ENCODE measurements around the gene LIMS2.

The LIMS2 gene

GRCh38 chr2:127644066-127645025 is 31.0 kb downstream of the LIMS2 start:
- no peak for DNase-seq

- DNase-seq = no peak
Observed at GRCh38 chr2:127643439-127644065, 31.8 kb downstream of the LIMS2 start.

DNA sequence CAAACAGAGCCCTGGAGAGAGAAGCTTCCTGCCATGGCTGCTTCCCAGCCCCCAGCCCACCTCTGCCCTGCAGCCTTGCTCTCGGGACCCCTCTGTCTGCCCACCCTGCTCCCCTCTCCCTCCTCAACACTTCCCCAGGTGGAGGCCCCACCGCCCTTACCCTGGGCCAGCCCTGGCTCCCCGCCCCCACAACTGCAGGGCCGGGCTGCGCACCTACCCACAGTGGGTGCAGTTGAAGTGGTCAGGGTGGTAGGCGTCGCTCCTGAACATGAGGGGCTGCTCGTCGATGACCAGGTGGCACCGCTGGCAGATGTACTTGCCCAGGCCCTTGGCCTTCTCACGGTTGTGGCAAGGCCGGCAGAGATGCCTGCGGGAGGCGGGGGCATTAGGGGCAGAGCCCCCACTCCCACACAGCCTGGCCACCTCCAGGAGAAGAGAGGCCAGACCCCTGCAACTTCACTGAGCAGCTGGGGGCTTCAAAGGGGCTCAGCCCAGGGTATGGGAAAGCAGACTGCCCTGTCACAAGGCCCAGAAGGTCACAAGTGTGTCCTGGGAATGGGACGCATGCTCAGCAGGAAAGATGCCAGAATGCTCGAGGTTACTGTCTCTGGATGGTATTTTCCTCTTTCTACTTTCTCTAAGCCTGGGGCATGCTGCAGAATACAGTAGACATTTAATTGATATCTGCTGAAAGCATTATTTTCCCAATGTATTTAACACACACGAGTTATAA is 32.5 kb downstream of the LIMS2 start:
- no peak for DNase-seq

GRCh38 chr2:127641846-127642507 is 33.4 kb downstream of the LIMS2 start:
- no peak for DNase-seq

DNA sequence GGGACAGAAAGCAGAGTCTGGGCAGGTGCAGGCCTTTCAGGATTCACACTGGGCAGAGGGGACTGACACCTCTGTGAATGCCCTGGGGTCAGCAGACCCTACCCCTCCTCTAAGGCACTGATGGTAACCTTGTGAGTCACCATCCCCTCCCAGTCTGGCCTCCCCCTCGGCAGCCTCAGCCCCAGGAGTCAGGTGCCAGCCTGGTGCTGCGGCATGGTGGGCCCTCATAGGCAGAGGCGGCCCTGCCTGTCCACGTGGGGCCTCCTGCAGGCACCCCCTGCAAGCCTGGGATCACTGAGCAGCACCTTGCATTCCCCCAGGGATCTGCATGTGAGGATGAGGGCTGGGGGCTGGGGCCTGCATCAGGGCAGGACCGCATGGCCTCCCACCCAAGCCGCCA is 34.2 kb downstream of the LIMS2 start:
- no peak for DNase-seq

DNA sequence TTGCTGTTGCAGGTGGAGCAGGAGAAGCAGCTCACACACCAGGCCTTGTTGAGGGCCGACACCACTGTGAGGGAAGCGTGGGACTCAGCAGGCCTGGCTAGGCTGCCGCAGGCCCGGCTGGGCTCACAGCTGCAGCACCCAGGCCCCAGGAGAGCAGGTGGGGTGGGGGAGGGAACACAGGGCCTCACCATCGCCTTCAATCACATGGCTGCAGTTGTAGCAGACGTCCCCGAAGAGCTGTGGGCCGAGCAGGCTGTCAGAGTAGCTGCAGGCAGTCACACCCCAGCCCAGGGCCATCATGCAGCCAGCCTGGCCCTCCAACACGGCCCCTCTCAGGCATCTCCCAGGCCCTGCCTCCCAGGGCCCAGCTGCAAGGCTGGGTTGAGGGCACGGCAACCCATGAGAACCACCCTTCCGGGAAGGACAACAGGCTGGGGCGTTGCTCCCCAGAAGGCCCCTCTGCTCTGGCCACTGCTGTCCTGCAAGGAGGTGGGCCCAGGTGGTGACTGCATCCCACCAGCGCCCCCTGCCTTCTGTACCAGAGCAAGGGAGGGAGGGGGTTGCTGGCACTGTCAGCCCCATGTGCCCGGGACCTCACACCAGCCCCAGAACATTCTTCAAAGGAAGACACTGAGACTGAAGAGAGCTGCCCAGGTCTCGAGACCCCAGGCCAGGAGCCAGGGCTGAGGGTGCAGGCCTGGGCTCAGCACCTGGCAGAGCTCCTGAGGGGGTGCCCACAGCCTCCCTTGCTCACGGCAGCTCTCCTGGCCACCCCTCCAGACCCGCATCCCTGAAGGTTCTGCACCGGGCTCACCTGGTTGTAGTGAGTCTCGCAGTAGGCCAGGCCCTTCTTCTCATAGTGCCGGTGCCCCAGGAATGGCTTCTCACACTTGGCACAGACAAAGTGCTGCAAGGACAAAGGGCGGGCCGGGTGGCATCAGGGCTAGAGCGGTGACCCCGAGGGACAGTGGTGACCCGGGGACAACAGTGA is 35.0 kb downstream of the LIMS2 start:
- no peak for DNase-seq

- DNase-seq = no peak
Observed at GRCh38 chr2:127639111-127639474, 36.2 kb downstream of the LIMS2 start.

GRCh38 chr2:127638361-127639110 is 36.8 kb downstream of the LIMS2 start:
- DNase-seq = no peak

DNA sequence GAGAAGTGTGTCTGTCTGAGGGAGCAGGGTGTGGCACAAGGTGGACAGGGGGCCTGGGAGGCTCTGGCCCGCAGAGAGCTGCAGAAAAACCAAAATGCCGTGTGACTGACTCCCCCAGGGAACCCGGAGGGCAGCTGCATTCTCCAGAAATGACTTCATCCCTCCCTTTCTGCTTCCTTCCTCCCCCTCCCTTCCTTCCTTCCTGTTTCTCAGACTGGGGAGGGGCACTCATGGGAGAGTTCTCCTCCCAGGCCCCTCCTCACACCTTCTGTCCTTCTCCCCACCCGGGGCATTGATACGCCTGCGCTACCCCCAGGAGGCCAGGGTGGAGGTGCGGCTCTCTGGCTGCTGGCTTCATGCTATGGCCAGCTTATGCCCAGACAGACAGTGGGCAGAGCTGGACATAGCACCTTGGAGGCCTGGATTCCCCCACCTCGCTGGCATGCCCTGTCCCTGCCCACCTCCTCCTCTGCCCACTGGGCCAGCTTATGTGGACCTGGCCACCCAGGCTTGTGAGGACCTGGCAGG is 37.5 kb downstream of the LIMS2 start:
- no peak for DNase-seq

DNA sequence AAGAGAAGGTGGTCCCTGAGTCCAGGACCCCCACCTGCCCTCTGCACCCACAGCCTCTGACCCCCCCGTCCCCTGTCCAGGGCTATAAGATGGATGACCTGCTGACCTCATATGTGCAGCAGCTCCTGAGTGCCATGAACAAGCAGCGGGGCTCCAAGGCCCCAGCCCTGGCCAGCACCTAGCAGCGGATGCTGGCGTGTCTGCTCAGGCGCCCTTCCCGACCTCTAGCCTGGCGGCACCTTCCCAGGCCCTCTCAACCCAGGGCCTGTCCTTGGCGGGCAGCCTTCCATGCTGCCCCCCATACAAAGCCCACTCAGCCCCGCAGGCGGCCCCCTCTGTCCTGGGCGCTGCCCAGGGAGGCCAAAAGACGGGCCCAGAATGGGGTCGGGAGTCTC is 38.1 kb downstream of the LIMS2 start:
- no peak for DNase-seq

- no peak for DNase-seq
Observed at GRCh38 chr2:127636248-127637235, 38.8 kb downstream of the LIMS2 start.

- no peak for DNase-seq
Observed at GRCh38 chr2:127635380-127636237, 39.7 kb downstream of the LIMS2 start.

GRCh38 chr2:127634626-127635379 is 40.5 kb downstream of the LIMS2 start:
- no peak for DNase-seq

GRCh38 chr2:127634066-127634617 is 41.2 kb downstream of the LIMS2 start:
- DNase-seq = no peak

DNA sequence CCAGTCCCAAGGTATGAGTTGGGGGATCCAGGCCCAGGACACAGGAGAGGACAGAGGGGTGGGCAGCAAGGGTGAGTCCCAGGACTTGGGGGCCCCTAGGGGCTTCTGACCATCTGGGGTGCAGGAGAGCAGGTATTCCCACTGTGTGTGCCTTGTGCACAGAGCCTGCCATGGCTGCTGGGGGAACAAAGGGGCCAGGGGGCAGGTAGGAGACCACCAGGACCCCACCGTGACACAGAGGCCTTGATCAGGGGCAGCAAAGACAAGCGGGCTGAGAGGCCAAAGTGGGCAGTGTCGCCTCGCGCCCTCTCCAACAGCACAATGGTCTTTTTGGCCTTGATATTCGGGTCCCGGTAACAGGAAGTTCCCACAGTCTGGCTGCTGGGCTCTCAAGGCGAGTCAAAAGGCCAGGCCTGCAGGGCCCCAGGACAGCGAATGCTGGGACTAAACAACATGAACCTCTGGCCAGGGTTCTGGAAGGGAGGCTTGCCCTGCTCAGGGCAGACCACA is 41.7 kb downstream of the LIMS2 start:
- no peak for DNase-seq

DNA sequence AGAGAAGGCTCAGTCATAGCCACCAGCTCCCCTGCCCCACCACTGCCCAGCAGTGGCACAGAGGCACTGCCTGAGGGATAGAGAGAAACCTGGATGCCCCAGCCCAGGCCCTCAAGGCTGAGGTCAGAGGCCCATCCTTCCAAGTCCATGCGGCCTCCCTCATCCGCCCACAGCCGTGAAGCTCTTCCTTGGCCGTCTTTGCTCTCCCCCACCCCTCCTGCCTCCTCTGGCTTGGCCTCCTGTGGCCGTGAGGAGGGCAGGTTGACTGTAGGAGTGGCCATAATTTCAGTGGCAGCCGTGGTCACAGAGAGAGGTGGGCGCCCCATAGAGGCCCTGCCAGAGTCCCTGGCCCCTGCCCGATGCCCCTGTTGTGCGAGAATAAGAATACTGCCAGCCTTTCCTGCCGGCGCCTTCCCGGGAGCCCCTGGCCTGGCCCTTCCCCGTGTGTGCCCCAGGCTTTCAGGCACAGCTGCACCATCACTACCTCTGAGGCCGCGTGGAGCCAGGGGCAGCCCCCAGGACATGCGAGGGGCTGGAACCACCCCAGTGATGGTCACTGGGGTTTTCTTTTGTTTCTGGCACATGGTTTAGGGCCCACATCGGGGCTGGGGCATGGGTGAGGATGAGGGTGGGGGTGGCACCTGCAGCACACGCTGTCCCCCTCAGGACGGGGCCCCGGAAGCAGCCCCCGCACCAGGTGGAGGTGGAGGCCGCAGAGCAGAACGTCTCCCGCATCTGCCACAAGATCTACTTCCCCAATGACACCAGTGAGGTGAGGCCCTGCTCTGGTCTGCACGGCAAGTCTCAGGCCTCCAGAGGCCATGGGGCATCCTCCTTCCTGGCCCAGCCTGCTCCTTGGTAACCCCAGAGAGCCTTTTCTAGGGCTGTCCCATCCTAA is 42.5 kb downstream of the LIMS2 start:
- no peak for DNase-seq

Measured in NCI-H748 treated with DMSO at 0.1 percent for 48 hours (cell line).